Inflammatory macrophage (primary cell): ENCODE results near the gene CCDC85C.
A peak's percentile ranks its signal among the peaks of the same experiment; 100 is the strongest.

Experiments
- DNase-seq, 2 donors: peaks; one replicate each; pipeline ENCODE4 v3.0.0-alpha.2; 2020 to 2022

The CCDC85C gene

DNA sequence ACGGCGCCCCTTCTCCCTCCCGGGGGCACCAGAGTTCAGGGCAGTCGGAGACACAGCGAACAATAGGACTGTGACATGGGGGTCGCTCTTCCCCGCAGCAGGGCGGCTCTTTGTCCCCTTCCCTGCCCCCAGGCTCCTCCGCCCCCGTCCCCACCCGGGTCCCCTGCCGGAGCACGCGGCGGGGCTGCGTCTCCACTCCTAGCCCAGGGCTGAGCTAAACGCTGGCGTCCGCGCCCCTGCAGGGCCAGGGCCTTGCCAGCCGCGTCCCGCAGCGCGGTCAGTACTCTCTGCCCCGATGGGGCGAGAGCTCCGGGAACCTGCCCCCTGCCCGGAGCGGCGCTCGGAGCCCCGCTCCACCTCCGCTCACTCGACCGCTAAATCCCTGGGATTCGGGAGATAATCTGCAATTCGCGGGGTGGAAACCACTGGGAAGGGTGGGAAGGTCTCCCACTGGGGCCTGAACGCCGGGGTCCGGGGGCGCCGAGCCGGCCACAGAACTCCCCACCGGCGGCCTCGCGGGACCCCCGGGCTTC, 825 bp upstream of the CCDC85C start:
- DNase-seq = no peak

GRCh38 chr14:99604278-99604765, 315 bp upstream of the CCDC85C start:
- peak; percentile 66 to 82 for DNase-seq

GRCh38 chr14:99602788-99603415, 1.1 kb downstream of the CCDC85C start:
- no peak for DNase-seq

DNA sequence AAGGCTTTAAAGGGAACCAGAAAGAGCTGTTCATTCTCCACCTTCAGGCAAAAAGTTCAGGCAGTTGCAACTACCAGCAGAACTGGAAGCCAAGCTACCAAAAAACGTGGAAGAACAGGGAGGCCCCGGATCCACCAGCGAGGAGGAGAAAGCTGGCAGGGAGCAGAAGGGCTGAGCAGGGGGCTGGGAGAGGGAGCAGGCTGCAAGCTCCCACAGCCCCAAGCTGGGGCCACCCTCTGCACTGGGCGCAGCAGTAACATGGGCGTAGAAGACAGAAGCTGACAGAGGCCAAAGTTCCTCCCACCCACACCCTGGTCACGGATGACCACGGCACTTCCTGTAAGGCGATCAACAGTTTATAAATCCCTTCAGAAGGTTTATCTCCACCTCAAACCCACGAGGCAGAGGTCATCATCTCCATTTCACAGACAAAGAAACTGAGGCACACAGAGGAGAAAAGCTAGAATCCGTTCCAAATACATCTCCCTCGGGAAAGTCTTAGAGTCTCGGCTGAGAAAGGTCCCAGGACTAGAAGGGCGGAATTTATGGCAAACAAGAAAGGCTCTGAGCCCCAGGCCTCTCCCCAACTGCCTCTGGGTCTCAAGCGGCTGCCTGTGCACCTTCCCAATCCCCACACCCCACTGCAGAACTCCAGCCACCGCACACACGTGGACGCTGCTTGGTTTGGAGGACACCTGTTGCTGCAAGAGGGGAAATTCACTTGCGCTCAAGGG, 1.8 kb downstream of the CCDC85C start:
- peak; percentile 48 to 80 for DNase-seq

GRCh38 chr14:99601361-99601831, 2.6 kb downstream of the CCDC85C start:
- no peak for DNase-seq

GRCh38 chr14:99600232-99600888, 3.6 kb downstream of the CCDC85C start:
- no peak for DNase-seq

DNA sequence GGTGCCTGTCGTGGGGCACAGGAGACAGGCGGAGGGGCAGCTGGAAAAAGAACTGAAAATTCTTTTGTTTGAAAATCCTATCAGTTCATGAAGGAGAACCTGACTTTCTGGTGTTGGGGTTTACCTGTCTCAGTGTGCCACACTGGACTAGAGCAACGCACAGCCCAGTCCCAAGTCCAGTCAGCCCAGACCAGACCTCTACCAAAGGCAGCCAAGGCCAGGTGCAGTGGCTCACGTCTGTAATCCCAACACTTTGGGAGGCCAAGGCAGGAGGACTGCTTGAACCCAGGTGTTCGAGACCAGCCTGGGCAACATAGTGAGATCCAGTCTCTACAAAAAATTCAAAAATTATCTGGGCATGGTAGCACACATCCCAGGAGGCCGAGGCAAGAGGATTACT, 4.6 kb downstream of the CCDC85C start:
- DNase-seq = no peak

DNA sequence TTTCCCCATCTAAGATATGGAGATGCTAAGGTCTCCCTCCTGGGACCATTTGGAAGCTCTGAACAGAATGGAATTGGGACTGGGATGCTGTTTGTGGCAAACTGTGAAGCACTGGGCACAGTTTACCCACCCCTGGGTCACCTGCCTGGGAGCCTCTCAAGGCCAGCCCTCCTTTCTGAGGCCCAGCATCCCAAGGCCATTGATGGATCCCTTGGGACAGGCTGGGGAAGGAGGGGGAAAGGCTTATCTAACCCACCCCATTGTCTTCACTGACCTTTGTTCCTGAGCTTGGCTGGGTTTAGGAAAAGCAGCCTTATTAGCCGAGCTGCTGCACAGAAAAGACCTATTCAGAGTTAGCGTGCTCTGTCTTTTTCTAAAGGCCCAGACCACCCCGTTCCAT, 5.2 kb downstream of the CCDC85C start:
- DNase-seq = no peak

- no peak for DNase-seq
Measured at GRCh38 chr14:99597911-99598600, 6.0 kb downstream of the CCDC85C start.

- no peak for DNase-seq
Measured at GRCh38 chr14:99596772-99597171, 7.2 kb downstream of the CCDC85C start.

GRCh38 chr14:99596071-99596627, 7.9 kb downstream of the CCDC85C start:
- no peak for DNase-seq

- DNase-seq = no peak
Measured at GRCh38 chr14:99595524-99595923, 8.5 kb downstream of the CCDC85C start.

DNA sequence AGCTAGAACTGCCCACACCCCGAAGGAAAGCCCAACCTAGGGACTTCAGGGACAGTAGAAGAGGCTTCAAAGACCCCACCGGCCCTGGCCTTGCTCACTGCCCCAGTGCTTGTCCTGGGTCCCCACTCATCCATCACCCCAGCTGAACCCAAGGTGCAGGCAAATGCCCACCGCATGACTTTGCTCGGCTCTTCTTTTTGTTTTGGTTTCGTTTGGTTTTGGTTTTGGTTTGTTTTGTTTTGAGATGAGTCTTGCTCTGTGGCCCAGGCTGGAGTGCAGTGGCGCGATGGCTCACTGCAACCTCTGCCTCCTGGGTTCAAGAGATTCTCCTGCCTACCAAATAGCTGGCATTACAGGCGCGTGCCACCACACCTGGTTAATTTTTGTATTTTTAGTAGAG, 9.0 kb downstream of the CCDC85C start:
- no peak for DNase-seq

GRCh38 chr14:99593971-99594841, 9.8 kb downstream of the CCDC85C start:
- DNase-seq = no peak

DNA sequence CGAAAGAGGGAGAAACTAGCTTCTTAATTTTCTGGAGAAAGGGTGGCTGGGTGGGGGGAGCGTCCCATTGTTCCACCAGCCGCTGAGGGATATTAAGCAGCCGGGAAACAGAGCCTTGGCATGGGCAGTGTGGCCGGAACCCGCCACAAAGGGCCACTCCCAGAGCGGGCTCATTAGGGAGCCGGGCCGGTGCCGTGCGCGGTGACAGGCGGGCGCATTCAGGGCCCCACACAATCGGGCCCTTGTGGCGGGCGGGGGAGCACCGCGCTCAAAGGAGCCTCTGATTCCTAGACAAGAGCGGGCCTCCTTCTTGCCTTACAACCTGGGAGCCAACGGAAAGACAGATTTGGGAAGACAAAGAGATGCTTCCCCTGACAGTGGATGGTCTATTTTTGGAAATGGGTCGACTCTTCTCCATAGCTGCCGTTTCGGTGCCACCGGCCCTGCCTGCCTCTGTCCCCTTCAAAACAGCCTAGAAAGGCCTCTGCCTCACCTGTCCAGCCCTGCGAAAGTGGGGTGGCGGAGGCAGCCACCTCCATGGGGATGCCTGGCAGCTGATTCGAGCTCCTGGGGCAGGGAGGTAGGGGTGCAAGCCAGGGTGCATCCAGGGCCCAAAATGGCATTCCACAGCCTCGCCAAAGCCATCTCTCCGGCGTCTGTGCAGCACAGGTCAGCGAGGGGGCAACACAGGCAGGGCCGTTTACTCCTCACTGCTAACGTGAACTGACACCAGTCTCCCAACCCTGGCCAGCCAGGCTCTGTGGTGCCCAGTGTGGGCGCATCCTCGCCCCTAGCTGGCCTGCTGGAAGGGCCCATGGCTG, 10.9 kb downstream of the CCDC85C start:
- no peak for DNase-seq

DNA sequence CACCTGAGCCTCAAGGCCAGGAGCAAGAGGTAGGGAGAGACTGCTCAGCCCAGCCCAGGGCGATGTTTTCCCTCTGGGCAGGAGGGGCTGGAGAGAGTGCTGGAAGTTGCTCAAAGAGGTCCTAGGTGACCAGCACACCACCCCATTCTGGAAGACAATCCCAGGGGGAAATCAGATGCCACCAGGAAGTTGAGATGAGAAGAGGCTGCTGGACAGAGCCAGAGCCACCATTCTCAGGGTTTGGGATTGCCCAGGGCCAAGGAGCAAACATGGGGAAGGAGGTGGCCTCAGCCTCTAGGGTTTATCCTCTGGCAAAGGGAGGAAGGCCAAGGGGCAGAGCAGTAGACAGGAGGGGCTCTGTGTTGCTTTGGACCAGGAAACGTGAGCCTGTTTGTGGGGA, 11.6 kb downstream of the CCDC85C start:
- no peak for DNase-seq

- no peak for DNase-seq
Measured at GRCh38 chr14:99590746-99591555, 13.1 kb downstream of the CCDC85C start.

DNA sequence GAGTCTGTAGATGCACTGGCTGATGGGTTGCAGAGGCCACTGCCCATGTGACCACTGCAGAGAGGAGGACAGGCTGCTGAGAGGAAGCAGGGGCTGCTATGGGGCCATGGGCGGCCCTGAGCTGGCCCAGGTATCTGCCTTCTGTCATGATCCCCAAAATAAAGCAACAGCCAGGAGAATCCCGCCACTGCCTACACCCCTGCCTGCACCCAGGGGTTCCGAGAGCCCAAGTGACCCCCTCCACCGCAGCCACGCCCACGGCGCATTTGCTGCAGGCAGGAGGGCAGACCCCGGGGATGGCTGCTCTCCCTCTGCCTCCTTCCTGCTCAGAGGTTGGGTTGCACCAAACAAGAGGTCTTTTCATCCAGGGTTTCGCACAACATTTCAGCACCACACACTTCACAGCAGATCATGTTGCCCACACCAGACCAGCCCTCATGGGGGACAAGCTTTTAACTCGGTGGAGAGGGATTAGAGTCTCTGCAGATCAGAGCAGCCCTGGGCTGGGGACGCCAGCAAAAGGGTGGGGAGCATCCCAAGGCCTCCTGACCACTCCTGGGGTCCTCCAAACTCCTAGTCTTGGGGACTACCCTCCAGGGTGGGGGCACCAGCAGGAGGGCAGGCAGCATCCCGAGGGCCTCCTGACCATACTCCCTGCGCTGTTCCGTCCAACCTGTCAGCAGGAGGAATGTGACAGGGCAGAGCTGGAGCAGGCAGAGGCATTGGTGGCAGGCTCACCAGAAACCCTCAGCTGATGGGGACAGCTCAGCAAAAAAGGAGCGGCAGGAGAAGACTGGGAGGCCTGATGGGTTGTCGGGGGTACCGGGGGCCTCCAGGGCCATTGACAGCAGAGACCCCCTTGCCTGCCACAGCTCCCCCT, 14.1 kb downstream of the CCDC85C start:
- DNase-seq = no peak
